GM21825 (cell line): ENCODE data around the gene RHEB.
A peak's percentile ranks its signal among the peaks of the same experiment; 100 is the strongest.

Experiments used
- ATAC-seq: cut with Tn5 transposase; IDR thresholded peaks from one replicate; pipeline ENCODE4 v1.9.1; 2021; ENCODE audit warnings: mild to moderate bottlenecking, moderate library complexity; ENCODE audit not compliant: unreplicated experiment

RHEB gene

GRCh38 chr7:151435103-151435916, 84.4 kb downstream of the RHEB start:
- no peak for ATAC-seq

- ATAC-seq, result no peak
Measured at GRCh38 chr7:151434549-151434948, 85.1 kb downstream of the RHEB start.

- ATAC-seq, result no peak
Measured at GRCh38 chr7:151433721-151434400, 85.8 kb downstream of the RHEB start.

- peak; percentile 59 for ATAC-seq
Measured at GRCh38 chr7:151432658-151433521, 86.8 kb downstream of the RHEB start.

- no peak for ATAC-seq
Measured at GRCh38 chr7:151431768-151432311, 87.9 kb downstream of the RHEB start.

- no peak for ATAC-seq
Measured at GRCh38 chr7:151431281-151431767, 88.4 kb downstream of the RHEB start.

- ATAC-seq, result no peak
Measured at GRCh38 chr7:151430391-151431205, 89.1 kb downstream of the RHEB start.

GRCh38 chr7:151429560-151430331, 89.9 kb downstream of the RHEB start:
- ATAC-seq, result peak; percentile 72

- no peak for ATAC-seq
Measured at GRCh38 chr7:151429237-151429559, 90.5 kb downstream of the RHEB start.

- ATAC-seq, result no peak
Measured at GRCh38 chr7:151428378-151429236, 91.1 kb downstream of the RHEB start.

GRCh38 chr7:151427705-151428377, 91.9 kb downstream of the RHEB start:
- no peak for ATAC-seq

GRCh38 chr7:151426904-151427704, 92.6 kb downstream of the RHEB start:
- ATAC-seq, result no peak

GRCh38 chr7:151426441-151426903, 93.2 kb downstream of the RHEB start:
- ATAC-seq, result no peak

- no peak for ATAC-seq
Measured at GRCh38 chr7:151425670-151426440, 93.8 kb downstream of the RHEB start.

GRCh38 chr7:151424799-151425198, 94.9 kb downstream of the RHEB start:
- no peak for ATAC-seq

GRCh38 chr7:151423936-151424335, 95.8 kb downstream of the RHEB start:
- ATAC-seq, result no peak
